Posterior vena cava (tissue), 2 donors: ENCODE measurements around the gene SPRYD4. TPM values are rescaled to one million over a fixed set of nuclear protein-coding genes. Genes with fewer than 3 reads are reported as not detected.
"Not testable (repeated sequence)": the region's sequence is repeated elsewhere in the genome, so short reads cannot be mapped to it uniquely, and the experiment has no call there.

Experiments
- DNase-seq: peaks from one replicate; pipeline ENCODE4 v3.0.0-alpha.2; 2020; ENCODE audit warnings: low spot score
- intact Hi-C, 2 donors: fragments of 100-400 bp; cut with DNase I; formaldehyde crosslinking; loops; one replicate each; pipeline versions ENCODE4 v1.14.1 to v1.14.2; 2022 to 2023
- total RNA-seq, 2 donors: library from RNA; stranded (reverse); fragmentation: NEBNext Ultra II Directional; extraction: Animal tissue kit (Norgen Biotek cat#: 25700); gene quantifications; one replicate each; pipeline ENCODE4 v1.2.1, GENCODE V29; 2021
- donor health status: DM: yes; HTN: yes; CAD: no.
- donor health status: DM: yes; HTN: yes; CAD: no.

The SPRYD4 gene
- total RNA-seq, 2 donors from 2014 or later, result 1.7 to 2.3 TPM

- intact Hi-C loops, DNase-seq: not testable (repeated sequence)
Observed at GRCh38 chr12:56499879-56500278, 31.5 kb downstream of the SPRYD4 start.

- intact Hi-C loops, result loop anchor here in 1 of 2 donors (2.0 kb wide), 1 partner anchor 64 kb away; no protein-coding TSS in a partner anchor
- no peak for DNase-seq
Observed at GRCh38 chr12:56510786-56511185, 42.4 kb downstream of the SPRYD4 start.

GRCh38 chr12:56514014-56514318 is 45.6 kb downstream of the SPRYD4 start:
- DNase-seq, intact Hi-C loops: not testable (repeated sequence)

GRCh38 chr12:56517854-56518253 is 49.5 kb downstream of the SPRYD4 start:
- intact Hi-C loops, result loop anchor here in 1 of 2 donors (5.0 kb wide), 1 partner anchor 54 kb away; no protein-coding TSS in a partner anchor
- DNase-seq, result no peak

GRCh38 chr12:56518570-56518969 is 50.2 kb downstream of the SPRYD4 start:
- intact Hi-C loops, result loop anchor here in 1 of 2 donors (5.0 kb wide), 1 partner anchor 54 kb away; no protein-coding TSS in a partner anchor
- DNase-seq, result no peak

GRCh38 chr12:56520048-56520447 is 51.7 kb downstream of the SPRYD4 start:
- no peak for DNase-seq
- intact Hi-C loops, result loop anchor here in 1 of 2 donors (5.0 kb wide), 1 partner anchor 117 kb away; no protein-coding TSS in a partner anchor

- no peak for DNase-seq
- intact Hi-C loops, result loop anchor here in 1 of 2 donors (5.0 kb wide), 1 partner anchor 117 kb away; no protein-coding TSS in a partner anchor
Observed at GRCh38 chr12:56520506-56520905, 52.1 kb downstream of the SPRYD4 start.

GRCh38 chr12:56521209-56521589 is 52.8 kb downstream of the SPRYD4 start:
- no peak for DNase-seq
- intact Hi-C loops, result loop anchor here in 1 of 2 donors (5.0 kb wide), 1 partner anchor 116 kb away; no protein-coding TSS in a partner anchor

GRCh38 chr12:56521590-56522371 is 53.4 kb downstream of the SPRYD4 start, which contains the start of gene RBMS2:
TSS of gene RBMS2 (plus strand) at chr12:56521820. CDS start at chr12:56522024, 204 bp downstream.
- DNase-seq, result peak; percentile 90
- intact Hi-C loops, result loop anchor here in 1 of 2 donors (5.0 kb wide), 1 partner anchor 116 kb away; no protein-coding TSS in a partner anchor

- intact Hi-C loops, result loop anchor here in 1 of 2 donors (5.0 kb wide), 1 partner anchor 115 kb away; no protein-coding TSS in a partner anchor
- DNase-seq, result no peak
Observed at GRCh38 chr12:56522411-56523193, 54.2 kb downstream of the SPRYD4 start.

GRCh38 chr12:56528846-56529245 is 60.5 kb downstream of the SPRYD4 start:
- intact Hi-C loops, result no loop called here
- DNase-seq, result no peak

Other genes with a start within 250 kb of the SPRYD4 start
- gene RNF41, start 246.7 kb upstream of the SPRYD4 start, total RNA-seq, result 10 to 100 TPM; 40.1 to 44.2 TPM
- 10 to 100 TPM; 19.9 to 23.1 TPM for gene NABP2, start 244.2 kb upstream of the SPRYD4 start, total RNA-seq
- not detected for gene SLC39A5, start 238.5 kb upstream of the SPRYD4 start, total RNA-seq
- 10 to 100 TPM; 24.6 to 34.5 TPM for gene ANKRD52, start 210.2 kb upstream of the SPRYD4 start, total RNA-seq
- gene COQ10A, start 201.6 kb upstream of the SPRYD4 start, total RNA-seq, result 10 to 100 TPM in 1 of 2 donors, 1 to 10 TPM in 1; 9.6 to 10.1 TPM
- 100 to 1,000 TPM; 109 to 115 TPM for gene CS, start 168.2 kb upstream of the SPRYD4 start, total RNA-seq
- gene CNPY2, start 152.6 kb upstream of the SPRYD4 start, total RNA-seq, result 10 to 100 TPM; 62.1 to 79.3 TPM
- 10 to 100 TPM; 29.4 to 40.7 TPM for gene PAN2, start 134.6 kb upstream of the SPRYD4 start, total RNA-seq
- not detected for gene IL23A, start 129.7 kb upstream of the SPRYD4 start, total RNA-seq
- gene STAT2, start 108.5 kb upstream of the SPRYD4 start, total RNA-seq, result 100 to 1,000 TPM; 108 to 113 TPM
- gene APOF, start 105.7 kb upstream of the SPRYD4 start, total RNA-seq, result not detected
- 1 to 10 TPM; 4.4 TPM for gene TIMELESS, start 19.2 kb upstream of the SPRYD4 start, total RNA-seq
- not detected for gene MIP, start 13.9 kb upstream of the SPRYD4 start, total RNA-seq
- gene GLS2, start 19.6 kb downstream of the SPRYD4 start, total RNA-seq, result under 1 TPM; 0.24 to 0.69 TPM
- 10 to 100 TPM; 57.2 to 60.5 TPM for gene RBMS2, start 53.2 kb downstream of the SPRYD4 start, total RNA-seq
- 10 to 100 TPM; 48.7 to 66.3 TPM for gene BAZ2A, start 161.7 kb downstream of the SPRYD4 start, total RNA-seq
- gene ATP5F1B, start 177.4 kb downstream of the SPRYD4 start, total RNA-seq, result 100 to 1,000 TPM; 363 to 368 TPM
- gene PTGES3, start 219.7 kb downstream of the SPRYD4 start, total RNA-seq, result 100 to 1,000 TPM; 132 to 145 TPM